BJ (cell line): ENCODE measurements around the gene MX1. TPM values are rescaled to one million over a fixed set of nuclear protein-coding genes. Genes with fewer than 3 reads are reported as not detected.

Experiments
- CTCF ChIA-PET: fragments of 350-600 bp; formaldehyde crosslinking; extraction: SDS; loops from one replicate; lab custom pipeline; 2021; ENCODE audit warnings: antibody characterized with exemption, inconsistent platforms; lab: Yijun Ruan, JAX
- POLR2A ChIA-PET: fragments of 300-600 bp; sonication (Branson Sonifier 250); formaldehyde crosslinking; extraction: SDS; loops from one replicate; lab custom pipeline; 2021; ENCODE audit warnings: antibody characterized with exemption; lab: Charles Lee
- DNase-seq: peaks from one replicate; pipeline ENCODE4 v3.0.0-alpha.2; 2011; ENCODE audit warnings: low read depth
- H3K27me3 ChIP-seq: 2 replicates; pipeline ENCODE4 v1.6.0; 2011; ENCODE audit warnings: low read length; ENCODE audit not compliant: control insufficient read depth, insufficient read depth
- H3K36me3 ChIP-seq: 2 replicates; pipeline ENCODE4 v1.5.1; 2011; ENCODE audit warnings: low read length; ENCODE audit not compliant: control insufficient read depth, insufficient read depth
- H3K4me3 ChIP-seq: 2 replicates; pipeline ENCODE4 v1.5.1; 2011; ENCODE audit warnings: low read depth, mild to moderate bottlenecking, control low read depth, low read length
- CTCF ChIP-seq: IDR thresholded peaks from 2 replicates; pipeline ENCODE4 v1.5.1; 2011; ENCODE audit warnings: low read depth, mild to moderate bottlenecking, control low read depth, inconsistent platforms, low read length, moderate library complexity; ENCODE audit not compliant: insufficient read depth
- polyA plus RNA-seq: library from polyadenylated mRNA; depleted of rRNA; stranded (reverse); fragments of >200 nt; gene quantifications from 2 replicates; pipeline ENCODE4 v1.2.3, GENCODE V29; 2011

Gene MX1
- polyA plus RNA-seq, 1 experiment = 7.2 TPM

- no peak for DNase-seq
- ChIA-PET CTCF (interaction anchor here (1.3 kb wide), 1 partner anchor 9 kb away, joined by 4 read pairs; no protein-coding TSS in a partner anchor), POLR2A (no interaction called here)
- Histone ChIP-seq H3K4me3 (no peak overlapping the region), H3K27me3 (no peaks in the 10 kb centered on the region; the same call in 1 of the 2 replicates), H3K36me3 (no peaks in the 10 kb centered on the region)
- TF ChIP-seq CTCF = no peak
Observed at GRCh38 chr21:41490330-41490729, 64.3 kb downstream of the MX1 start.

GRCh38 chr21:41491412-41491811 lies 65.4 kb downstream of the MX1 start:
- no peak for TF ChIP-seq CTCF
- H3K36me3 ChIP-seq = no peaks in the 10 kb centered on the region
- DNase-seq = no peak
- ChIA-PET POLR2A (no interaction called here), CTCF (no interaction called here)
- no peaks in the 10 kb centered on the region; the same call in 1 of the 2 replicates for H3K27me3 ChIP-seq
- no peak overlapping the region for H3K4me3 ChIP-seq

GRCh38 chr21:41494242-41494641 lies 68.2 kb downstream of the MX1 start:
- no peak overlapping the region for H3K4me3 ChIP-seq
- POLR2A ChIA-PET = no interaction called here
- no peaks in the 10 kb centered on the region for H3K36me3 ChIP-seq
- no peak for DNase-seq
- H3K27me3 ChIP-seq = peaks cover 2% of the 10 kb centered on the region
- TF ChIP-seq CTCF = no peak
- CTCF ChIA-PET = interaction anchor here (0.7 kb wide), 1 partner anchor 12 kb away, joined by 4 read pairs; no protein-coding TSS in a partner anchor

GRCh38 chr21:41497008-41497407 lies 71.0 kb downstream of the MX1 start:
- DNase-seq = no peak
- TF ChIP-seq CTCF = no peak
- Histone ChIP-seq H3K4me3 (no peak overlapping the region), H3K27me3 (peaks cover 2% of the 10 kb centered on the region), H3K36me3 (no peaks in the 10 kb centered on the region)
- CTCF ChIA-PET = no interaction called here
- POLR2A ChIA-PET = no interaction called here

- no peak for TF ChIP-seq CTCF
- DNase-seq = no peak
- Histone ChIP-seq H3K4me3 (no peak overlapping the region), H3K27me3 (peaks cover 2% of the 10 kb centered on the region), H3K36me3 (no peaks in the 10 kb centered on the region)
- ChIA-PET POLR2A (no interaction called here), CTCF (no interaction called here)
Observed at GRCh38 chr21:41497788-41498187, 71.7 kb downstream of the MX1 start.
